Esophagus mucosa (tissue), 1 donor: Measurements from ENCODE around the gene FANCL. TPM values are rescaled to one million over a fixed set of nuclear protein-coding genes. Genes with fewer than 3 reads are reported as not detected.

Experiments
- ATAC-seq: fragments of 200-7000 bp; cut with Tn5 transposase; one replicate; pipeline ENCODE4 v1.9.1; 2020
- total RNA-seq: library from RNA; stranded (reverse); gene quantifications from one replicate; pipeline ENCODE4 v1.2.4, GENCODE V29; 2023
- donor health status: DM: yes; HTN: yes; CAD: no.

Gene FANCL
- total RNA-seq, 1 donor from 2014 or later, result 9.2 TPM

- no peak for ATAC-seq
Measured at GRCh38 chr2:58138396-58139030, 102.6 kb downstream of the FANCL start.

- no peak for ATAC-seq
Measured at GRCh38 chr2:58137856-58138255, 103.3 kb downstream of the FANCL start.

- no peak for ATAC-seq
Measured at GRCh38 chr2:58137221-58137620, 103.9 kb downstream of the FANCL start.

- ATAC-seq, result no peak
Measured at GRCh38 chr2:58135861-58136260, 105.3 kb downstream of the FANCL start.

GRCh38 chr2:58133395-58133794 is 107.7 kb downstream of the FANCL start:
- peak; percentile 69 for ATAC-seq

GRCh38 chr2:58131191-58132011 is 109.7 kb downstream of the FANCL start:
- ATAC-seq, result no peak

GRCh38 chr2:58130238-58130637 is 110.9 kb downstream of the FANCL start:
- no peak for ATAC-seq

GRCh38 chr2:58127111-58127510 is 114.0 kb downstream of the FANCL start:
- no peak for ATAC-seq

GRCh38 chr2:58122540-58122939 is 118.6 kb downstream of the FANCL start:
- ATAC-seq, result no peak

- ATAC-seq, result no peak
Measured at GRCh38 chr2:58122040-58122439, 119.1 kb downstream of the FANCL start.

GRCh38 chr2:58120626-58121229 is 120.4 kb downstream of the FANCL start:
- no peak for ATAC-seq

GRCh38 chr2:58113563-58113962 is 127.6 kb downstream of the FANCL start:
- ATAC-seq, result peak; percentile 55

GRCh38 chr2:58110765-58111164 is 130.4 kb downstream of the FANCL start:
- no peak for ATAC-seq

- no peak for ATAC-seq
Measured at GRCh38 chr2:58109481-58109880, 131.6 kb downstream of the FANCL start.

Other genes with a start within 250 kb of the FANCL start
- gene VRK2, start 194.5 kb downstream of the FANCL start, total RNA-seq, result 32.6 TPM